ENCODE data around the gene CLCN3.

DNA sequence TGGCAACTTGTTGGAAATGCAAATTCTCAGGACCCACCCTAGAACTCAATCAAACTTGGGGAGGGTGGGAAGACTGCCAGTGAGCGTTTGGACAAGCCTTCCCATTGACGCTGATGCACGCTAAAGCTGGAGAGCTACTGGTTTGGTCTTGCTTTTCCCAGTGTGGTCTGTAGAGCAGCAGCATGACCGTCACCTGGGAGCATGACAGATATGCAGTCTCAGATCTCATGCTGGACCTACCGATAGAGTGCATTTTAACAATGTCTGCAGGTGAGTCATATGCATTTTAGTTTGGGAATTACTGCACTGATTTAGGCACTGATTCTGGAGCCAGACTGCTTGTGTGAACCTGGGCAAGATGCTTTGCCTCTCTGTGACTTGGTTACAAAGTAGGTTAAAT is 110.2 kb downstream of the CLCN3 start:
- TF ChIP-seq CTCF (IDR thresholded peaks at IDR 0.05; ENCODE audit: insufficient read depth, low read length, poor library complexity, severe bottlenecking) = no peak
- TF ChIP-seq EZH2phosphoT487 (conservative IDR thresholded peaks at IDR 0.05; ENCODE audit: low read length) = no peak
